Stimulated activated CD4-positive, alpha-beta T cell treated with anti-CD3 and anti-CD28 coated beads, Interleukin-1b, Interleukin-23, amount 100 ng/mL, for 48 hours (primary cell): ENCODE measurements around the gene CBFA2T3.

Source experiments
- DNase-seq: peaks from one replicate; pipeline ENCODE4 v3.0.0-alpha.2; 2020

CBFA2T3 gene

DNA sequence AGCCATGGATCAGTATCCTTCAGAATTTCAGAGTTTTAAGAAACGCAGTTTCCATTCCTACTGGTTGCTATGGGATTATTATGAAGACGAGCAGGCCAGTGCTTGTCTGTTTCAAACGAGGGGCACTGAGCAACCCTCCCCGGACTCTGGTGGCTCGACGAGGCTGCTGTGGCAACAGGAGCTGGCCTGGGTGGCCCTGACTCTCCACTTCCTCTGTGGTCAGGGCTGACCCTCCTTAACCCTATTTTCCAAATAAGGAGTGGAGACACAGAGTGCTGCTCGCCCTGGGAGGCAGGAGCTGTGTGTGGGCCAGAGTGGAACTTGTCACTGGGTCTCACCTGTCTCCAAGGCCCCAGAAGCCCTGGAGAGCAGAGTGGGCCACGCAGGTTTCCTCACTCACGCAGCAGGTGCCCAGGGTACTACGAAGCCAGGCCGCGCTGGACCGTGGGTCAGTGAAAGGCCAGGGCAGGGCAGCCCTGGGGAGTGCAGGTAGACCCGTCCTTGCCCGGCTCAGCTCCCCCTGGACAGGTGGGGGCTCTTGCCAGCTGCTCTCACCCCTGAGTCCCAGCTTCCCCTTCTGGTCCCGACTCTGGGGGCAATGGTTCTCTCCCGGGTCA is 123.6 kb downstream of the CBFA2T3 start:
- DNase-seq: no peak

DNA sequence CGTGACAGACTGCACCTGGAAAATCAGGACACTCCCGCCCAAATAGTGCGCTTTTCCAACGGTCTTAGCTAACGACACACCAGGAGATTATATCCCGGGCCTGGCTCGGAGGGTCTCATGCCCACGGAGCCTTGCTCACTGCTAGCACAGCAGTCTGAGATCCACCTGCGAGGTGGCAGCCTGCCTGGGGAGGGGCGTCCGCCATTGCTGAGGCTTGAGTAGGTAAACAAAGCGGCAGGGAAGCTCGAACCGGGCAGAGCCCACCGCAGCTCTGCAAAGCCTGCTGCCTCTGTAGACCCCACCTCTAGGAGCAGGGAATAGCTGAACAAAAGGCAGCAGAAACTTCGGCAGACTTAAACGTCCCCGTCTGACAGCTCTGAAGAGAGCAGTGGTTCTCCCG is 125.4 kb downstream of the CBFA2T3 start:
- no peak for DNase-seq

DNA sequence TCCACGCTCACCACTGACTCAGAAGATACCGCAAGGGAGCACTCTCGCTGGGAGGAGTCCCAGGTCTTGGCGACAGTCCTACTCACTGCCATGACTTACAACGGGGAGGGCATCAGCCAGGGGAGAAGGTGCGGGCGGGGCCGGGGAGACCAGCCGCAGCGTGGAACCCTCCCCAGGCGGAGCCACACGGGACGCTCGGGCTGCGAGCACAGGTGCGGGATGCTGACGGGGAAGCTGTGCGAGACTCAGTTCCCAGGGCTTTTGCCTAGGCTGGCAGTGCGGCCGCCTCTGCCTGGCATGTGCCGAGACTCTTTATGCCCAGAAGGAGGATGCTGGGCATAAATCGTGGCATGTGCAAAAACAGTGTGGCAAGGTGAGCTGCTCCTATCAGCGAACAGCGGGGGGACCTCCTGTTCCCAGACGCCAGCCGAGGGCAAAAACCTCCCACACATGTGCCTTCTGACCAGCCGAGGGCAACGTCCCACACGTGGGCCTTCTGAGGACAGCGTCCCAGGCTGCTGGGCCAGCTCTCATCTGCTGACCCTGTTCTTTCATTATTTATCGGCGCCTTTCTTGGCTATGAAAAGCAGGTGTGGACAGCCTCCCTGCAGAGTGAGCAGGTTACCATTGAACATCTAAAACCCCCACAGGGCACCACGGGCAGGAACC is 126.3 kb downstream of the CBFA2T3 start:
- no peak for DNase-seq

DNA sequence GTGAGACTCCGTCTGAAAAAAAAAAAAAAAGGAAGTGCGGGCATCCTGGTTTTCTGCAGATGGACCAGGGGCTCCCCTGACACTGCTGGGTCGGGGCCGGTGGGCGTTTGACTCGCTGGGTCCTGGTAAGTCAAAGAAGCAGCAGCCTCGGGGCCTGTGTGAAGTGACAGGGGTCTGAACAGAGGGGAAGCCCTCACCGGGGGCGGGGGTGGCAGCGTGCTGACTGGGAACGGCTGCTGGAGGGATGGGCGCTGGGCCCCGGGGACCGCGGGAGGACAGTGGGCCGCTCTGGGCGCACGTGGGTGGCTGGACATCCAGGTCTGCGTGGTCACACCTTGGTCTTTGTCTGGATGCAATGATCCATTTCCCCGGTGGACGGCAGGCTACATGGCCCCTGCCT is 128.4 kb downstream of the CBFA2T3 start:
- no peak for DNase-seq

DNA sequence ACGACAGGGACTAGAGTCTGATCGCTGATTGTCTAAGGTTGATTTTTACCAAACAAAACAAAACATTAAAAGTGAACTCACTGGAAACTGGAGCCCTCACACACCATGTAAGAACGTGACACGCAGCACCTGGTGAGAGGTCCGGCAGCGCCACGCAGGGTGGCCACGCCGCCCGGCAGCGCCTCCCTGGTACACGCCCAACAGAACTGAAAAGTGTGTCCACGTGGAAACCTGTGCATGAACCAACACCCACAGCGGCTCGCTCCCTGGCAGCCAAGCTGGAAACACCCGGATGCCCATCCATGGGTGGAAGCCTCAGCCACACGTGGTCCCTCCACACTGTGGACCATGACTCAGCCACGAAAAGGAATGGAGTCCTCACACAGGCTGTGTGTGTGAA is 129.4 kb downstream of the CBFA2T3 start:
- no peak for DNase-seq

DNA sequence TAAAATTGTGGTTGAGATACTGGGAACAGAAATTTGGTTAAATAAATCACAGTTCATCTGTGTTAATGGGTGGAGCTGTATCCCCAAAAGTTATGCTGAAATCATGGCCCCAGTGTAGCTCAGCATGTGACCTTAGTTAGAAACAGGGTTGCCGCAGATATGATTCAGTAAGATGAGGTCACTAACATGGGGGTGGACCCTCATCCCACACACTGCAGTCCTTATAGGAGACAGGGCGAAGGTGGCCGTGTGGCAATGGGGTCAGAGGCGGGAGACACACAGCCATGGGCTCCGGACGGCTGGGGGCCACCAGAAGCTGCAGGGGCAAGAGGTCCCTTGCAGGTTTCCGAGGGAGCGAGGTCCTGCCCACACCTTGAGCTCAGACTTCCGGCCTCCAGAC is 130.9 kb downstream of the CBFA2T3 start:
- no peak for DNase-seq

DNA sequence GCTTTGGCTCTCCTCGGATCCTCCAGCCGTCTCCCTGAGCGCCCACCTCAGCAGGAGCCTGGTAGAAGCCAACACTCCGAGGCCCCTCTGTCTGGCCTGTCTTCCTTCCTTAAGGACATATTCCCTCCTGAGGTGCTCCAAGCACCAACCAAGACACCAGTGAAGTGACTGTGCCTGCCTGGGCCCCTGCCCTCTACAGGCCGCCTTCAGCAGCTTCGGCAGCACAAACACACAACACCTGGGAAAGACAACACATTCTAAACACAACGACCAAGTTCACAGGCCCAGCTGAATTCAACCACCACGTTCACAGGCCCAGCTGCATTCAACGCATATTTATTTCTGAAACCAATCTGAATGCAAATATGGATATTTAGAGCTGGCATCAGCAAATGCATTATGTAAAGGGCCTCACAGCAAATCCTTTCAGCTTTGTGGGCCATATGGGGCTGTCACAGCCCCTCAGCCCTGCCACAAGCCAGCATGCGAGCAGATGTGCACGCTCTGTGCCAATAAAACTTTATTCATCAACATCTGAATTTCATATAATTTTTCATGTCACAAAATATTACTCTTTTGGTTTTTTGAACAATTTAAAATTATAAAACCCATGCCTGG is 132.5 kb downstream of the CBFA2T3 start:
- no peak for DNase-seq

DNA sequence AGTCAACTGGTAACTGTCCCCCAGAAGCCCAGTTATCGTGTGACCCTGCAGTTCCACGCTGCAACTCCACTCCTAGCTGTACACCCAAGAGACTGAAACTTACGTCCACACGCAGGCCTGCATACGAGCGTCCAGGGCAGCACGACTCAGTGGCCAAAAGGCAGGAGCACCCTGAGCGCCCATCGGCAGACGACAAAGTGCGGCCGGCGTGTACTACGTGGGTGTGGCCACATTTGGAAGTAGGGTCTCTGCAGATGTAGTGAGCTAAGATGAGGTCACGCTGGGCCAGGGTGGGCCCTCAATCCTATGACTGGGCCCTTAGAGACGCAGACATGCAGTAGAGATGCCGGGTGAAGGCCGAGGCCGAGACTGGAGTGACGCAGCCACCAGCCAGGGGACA is 133.8 kb downstream of the CBFA2T3 start:
- no peak for DNase-seq

DNA sequence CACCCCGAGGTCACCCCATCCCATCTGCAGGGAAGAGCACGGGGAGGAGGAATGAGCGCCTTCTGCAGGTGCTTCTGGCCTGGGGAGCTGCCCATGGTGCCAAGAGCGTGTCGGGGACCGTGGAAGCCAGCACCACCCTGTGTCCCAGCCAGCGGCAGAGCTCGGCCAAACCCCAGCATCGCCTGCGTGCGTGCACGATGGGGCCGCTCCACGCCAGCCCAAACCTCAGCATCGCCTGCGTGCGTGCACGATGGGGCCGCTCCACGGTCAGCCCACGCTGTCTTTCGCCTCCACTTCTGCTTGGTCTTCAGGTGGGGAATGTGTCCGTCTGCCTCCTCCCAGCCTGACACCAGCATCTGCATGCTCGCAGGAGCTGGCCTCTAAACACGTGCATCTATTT is 134.2 kb downstream of the CBFA2T3 start:
- no peak for DNase-seq

DNA sequence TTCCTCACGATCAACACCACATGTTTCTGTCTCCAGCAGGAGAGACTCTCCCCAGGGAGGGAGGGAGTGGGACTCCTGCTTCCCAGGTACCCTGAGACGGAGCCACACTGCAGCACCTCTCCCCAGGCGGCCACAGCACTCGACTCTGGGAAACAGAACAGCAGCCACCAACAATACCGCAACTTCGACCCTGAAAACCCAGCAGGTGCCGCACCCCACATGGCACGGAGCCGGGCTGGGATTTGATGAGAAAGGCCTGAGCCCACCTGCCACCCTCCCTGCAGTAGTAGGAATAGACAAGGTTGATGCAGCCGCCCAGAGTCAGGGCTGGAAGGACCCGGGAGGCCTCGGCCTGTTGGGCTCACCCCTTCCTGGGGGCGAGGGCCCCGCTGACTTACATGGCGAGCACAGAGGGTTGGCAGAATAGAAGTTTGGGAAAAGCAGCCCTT is 134.7 kb downstream of the CBFA2T3 start:
- DNase-seq: no peak

DNA sequence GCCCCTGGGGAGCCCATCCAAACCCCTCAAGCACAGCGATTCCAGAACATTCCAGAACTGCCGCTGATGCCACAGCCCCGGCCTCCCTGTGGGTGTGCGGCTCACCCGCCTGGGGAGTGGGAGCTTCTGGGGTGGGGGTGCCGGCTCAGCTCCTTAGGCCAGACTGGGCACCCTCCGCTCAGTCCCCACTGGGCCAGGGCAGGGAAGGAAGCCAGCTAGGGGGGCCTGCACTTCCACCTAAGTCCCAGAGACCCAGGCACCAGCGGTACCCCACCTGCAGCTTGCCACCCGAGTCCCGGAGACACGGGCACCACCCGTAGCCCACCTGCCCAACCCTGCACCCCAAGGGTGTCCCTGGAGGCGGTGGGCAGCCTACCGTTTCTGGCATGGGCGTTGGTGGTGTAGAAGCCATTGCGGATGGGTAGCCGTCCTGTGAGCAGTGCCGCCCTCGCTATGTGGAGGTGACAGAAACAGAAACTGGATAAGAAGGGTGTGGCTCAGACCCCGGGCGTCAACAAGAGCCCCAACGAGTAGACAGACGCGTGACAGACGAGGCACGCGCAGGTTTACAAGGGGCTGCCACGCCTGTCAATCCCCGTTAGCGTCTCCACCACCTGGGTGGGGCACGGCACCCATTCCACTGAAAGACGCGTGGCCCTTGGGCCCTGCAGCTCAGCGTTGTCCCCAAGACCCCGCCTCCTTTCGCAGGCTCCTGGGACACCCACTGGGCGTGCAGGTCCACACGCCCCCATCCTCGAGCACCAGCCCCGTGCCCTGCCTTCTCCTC is 135.3 kb downstream of the CBFA2T3 start:
- DNase-seq: no peak

DNA sequence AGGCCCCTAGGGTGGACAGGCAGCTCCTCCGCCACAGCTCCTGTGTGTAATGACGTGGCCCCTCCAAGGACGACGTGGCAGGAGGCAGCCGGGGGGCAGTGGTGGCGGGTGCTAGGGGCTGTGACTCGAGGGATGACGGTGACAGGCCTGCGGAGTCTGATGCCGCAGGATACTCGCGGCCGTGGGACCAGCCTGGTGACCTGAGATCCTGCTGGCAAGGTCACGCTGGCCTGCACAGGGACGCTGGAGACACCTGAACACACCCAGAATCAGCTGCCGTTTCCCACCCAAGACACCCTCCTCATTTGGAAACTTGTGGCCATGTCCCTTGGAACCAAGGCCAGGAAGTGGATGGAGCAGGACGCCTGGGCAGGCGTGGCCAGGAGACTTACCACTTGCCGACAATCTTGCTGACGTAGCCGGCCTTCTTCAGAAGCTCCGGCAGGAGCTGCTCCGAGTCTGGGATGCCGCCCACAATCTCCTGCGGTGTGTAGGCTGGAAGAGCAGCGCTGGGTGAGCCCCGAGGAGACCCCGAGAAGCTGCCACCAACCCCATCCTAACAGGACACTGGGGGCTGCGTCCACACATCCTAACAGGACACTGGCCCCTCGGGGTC is 136.3 kb downstream of the CBFA2T3 start:
- DNase-seq: no peak

DNA sequence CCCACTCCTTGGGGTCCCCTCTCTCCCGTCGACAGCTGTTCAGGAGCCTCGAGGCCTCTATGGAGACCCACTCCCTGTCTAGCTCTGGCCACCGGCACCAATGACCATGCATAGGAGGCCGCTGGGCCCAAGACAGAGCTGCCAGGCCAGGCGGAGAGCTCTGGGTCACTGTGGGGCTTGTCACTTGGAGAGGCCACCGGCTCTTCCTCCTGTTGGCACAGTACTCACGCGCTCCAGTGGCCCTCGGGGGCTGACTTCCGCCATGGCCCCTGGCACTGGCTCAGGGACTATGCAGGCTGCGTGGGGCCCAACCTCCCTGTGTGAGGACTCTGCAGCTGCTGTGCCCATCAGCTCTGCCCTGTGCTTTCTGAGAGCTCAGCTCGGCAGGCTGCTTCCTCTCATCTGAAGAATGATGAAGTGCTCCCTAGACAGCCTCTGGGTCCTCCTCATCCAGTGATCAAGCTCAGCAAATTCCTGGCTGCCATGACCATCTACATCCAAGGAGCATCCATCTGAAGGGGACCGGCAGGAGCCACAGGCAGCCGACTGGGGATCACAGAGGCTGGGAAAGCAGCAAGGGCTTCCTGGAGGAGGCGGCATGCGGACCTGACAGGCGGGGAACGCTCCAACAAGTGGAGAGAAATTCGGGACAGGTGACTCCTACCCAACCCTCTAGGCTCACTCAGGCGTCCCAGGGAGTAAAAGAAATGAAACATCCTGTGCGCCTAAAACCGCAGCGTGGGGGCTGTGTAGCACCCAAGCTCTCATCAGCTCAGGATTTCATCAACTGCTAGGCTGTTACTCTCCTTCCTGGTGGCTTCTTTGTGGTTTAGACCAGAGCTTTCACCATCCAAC is 137.0 kb downstream of the CBFA2T3 start:
- no peak for DNase-seq

DNA sequence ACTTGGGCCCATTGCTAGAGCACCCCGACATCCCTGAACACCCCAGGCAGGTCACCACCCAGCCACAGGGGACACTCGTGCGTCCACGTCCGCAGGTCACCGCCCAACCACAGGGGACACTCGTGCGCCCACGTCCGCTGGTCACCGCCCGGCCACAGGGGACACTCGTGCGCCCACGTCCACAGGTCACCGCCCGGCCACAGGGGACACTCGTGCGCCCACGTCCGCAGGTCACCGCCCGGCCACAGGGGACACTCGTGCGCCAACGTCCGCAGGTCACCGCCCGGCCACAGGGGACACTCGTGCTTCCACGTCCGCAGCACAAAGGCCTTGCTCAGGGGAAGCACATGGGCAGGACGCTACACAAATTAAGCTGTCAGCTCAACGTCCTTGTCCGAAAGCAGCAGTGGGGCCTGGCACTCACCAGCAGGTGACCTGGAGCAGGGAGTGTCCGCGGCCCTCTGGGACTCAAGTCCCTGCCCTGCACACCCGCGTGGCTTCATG is 137.9 kb downstream of the CBFA2T3 start:
- no peak for DNase-seq

DNA sequence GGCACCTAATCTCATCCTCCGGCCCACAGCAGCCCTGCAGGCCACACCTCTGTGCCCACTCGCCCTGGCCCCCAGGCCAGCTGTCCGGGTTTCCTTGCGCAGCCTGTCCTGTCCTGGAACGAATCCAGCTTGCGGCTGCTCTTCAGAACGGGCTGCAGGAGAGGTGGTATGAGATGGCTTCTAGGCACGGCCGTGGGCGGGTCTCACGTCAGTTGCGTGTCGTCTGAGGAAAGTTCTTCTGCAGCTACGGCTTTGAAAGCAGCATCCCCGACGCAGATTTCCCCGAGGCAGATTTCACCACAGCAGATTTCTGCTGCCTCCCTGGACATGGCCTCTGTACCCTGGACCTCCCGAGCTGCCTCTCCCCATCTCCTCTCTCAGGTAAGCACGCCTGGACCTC is 138.4 kb downstream of the CBFA2T3 start:
- no peak for DNase-seq

DNA sequence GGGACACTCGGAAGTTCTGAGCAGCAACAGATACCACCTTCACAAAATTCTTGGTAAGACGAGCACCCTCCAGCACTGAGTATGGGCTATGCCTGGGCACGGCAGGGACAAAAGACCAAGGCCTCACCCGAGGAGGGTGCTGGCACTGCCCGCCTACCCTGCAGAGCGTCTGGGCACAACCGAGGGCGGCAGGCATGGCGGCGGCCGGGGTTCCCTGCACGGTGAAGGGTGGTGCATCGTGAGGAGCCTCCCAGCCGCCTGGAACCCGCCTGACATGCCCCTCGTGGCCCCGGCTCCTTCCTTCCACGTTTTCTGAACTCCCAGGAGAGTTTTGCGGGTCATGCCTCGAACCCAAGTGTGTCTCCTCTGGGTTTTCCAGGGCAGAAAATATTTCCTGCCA is 139.2 kb downstream of the CBFA2T3 start:
- no peak for DNase-seq

DNA sequence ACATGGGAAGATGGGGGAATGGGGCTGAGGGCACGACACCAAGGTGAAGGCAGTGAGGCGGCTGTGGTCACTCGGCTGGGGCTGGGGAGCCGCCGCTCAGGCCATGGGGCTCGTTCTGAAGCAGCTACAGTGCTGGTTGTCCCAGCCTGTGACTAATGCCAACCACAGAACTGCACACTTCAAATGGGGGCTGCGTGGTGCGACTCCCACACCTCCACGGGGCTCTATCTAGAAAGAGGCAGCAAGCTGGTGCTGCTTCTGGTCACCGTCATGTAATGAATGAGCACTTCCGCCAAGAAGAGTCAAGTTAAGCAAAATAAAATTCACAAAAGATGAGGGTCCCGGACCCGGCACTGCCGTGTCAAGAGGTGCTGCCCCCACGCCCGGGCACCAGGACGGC is 140.2 kb downstream of the CBFA2T3 start:
- no peak for DNase-seq

DNA sequence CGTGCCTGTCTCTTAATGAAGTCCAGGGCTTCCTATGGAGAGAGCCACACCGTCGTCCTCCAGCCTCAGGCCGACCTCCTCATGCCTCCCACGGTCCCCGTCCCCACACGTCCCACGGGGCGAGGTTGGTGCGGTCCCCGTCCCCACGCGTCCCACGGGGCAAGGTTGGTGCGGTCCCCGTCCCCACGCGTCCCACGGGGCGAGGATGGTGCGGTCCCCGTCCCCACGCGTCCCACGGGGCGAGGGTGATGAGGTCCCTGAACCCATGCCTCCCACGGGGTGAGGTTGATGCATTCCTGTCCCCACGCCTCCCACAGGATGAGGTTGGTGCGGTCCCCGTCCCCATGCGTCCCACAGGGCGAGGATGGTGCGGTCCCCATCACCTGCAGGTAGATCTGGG is 141.2 kb downstream of the CBFA2T3 start:
- no peak for DNase-seq

DNA sequence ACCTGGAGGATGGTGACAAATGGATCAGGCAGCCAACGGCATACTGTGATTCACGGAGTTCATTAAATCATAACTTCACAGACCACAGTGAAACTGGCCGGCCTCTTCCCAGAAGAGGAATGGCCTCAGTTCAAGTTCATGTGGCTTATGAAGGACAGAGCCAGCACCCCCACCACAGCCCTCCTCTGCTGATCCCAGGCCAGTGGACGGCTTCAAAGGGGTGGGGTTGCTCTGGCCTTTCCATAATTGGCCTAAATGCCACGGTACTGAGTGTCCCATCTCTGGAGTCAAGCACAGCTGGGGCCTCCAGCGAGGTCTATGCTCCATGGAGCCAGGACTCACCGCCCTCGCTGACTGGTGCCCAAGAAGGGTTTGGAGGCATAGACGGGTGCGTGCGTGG is 141.6 kb downstream of the CBFA2T3 start:
- DNase-seq: no peak

DNA sequence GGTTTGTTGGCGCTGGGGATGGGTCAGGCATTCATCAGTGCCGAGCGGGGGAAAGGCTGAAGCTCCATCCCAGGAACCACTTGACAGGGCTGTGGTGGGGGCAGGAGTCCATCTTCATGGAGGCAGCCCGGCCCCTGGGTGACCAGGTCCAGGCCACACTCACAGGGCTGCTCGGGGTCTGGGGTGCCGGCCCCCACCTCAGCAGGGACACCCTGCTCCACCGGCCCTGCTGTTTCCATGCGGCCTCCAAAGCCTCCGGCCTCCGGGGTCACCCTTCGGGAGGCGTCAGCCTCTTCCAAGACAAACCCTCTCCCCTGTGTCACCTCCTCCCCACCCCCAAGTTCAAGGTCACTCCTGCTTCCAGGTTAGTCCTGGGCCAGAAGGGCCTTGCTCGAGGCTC is 142.3 kb downstream of the CBFA2T3 start:
- DNase-seq: no peak

DNA sequence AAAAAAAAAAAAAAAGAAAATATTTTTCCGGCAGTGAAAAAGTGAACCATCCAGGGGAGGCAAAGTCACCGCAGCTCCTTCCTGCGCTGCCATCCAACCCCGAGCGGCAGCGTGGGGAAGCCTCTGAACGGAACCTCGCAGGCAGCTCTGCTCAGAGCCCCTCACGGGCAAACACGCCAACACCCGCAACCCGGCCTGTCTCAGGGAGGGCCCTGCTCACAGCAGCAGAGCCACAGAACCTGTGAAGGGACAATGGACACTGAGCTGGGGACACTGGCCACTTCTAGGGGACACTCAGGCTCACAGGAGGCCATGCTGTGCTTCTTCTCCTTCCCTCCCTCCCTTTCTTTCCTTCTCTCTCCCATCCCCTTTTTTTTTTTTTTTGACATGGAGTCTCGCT is 143.9 kb downstream of the CBFA2T3 start:
- DNase-seq: no peak

DNA sequence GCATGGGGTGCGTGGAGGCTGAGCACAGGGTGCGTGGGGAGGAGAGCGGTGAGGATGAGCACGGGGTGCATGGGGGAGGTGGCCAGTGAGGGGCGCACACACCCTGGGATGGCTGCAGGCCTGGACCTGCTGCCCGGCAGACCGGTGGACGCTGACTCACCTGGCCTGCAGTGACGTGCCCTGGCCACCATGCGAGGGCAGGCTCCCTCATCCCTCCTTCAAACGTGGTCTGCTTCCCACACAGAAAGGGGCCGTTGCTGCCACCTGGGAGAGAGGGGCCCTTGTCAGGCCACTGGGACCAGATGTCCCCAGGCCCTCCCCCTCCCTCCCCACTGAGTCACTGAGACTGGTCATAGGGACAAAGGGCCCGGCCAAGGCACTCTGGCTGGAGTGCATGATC is 145.2 kb downstream of the CBFA2T3 start:
- DNase-seq: no peak
